NCI-H1105 (cell line): ENCODE measurements around the gene COPA.
A peak's percentile ranks its signal among the peaks of the same experiment; 100 is the strongest.

Experiments
- DNase-seq: peaks from one replicate; lab custom pipeline; 2025; lab: John Stamatoyannopoulos, UW

Gene COPA

DNA sequence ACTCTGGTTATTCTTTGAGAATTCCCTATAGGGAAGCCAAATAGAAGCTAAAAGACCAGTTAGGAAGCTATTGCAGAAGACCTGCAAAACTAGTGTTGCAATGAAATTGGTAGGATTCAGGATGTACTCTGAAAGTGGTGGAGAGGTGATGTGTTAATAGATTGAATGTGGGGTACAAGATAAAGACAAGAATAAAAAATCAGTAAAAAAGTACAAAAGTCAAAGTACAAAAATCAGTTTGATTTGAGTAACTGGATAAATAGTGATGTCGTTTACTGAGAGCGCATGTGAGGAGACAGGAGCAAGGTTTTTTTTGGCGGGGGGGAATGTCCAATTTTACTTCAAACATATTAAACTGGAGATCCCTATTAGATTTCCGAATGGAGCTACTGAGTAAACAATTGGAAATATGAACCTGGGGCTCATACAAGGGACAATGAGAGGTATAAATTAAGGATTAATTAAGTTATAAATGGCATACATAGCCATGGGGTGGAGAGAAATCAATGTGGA is 78.2 kb downstream of the COPA start:
- DNase-seq, result no peak

- peak; percentile 99 for DNase-seq
Observed at GRCh38 chr1:160261893-160262794, 80.9 kb downstream of the COPA start, which contains the start of gene DCAF8. Gene DCAF8, minus strand, starts transcription at chr1:160262549. Its CDS starts 18,541 bp downstream, at chr1:160244008.

- DNase-seq, result no peak
Observed at GRCh38 chr1:160261556-160261892, 81.5 kb downstream of the COPA start.

GRCh38 chr1:160260406-160261382 is 82.4 kb downstream of the COPA start:
- DNase-seq, result peak; percentile 8

GRCh38 chr1:160258177-160258798 is 84.8 kb downstream of the COPA start:
- DNase-seq, result no peak

GRCh38 chr1:160257411-160258015 is 85.5 kb downstream of the COPA start:
- no peak for DNase-seq

GRCh38 chr1:160256396-160257046 is 86.5 kb downstream of the COPA start:
- peak; percentile 13 for DNase-seq

DNA sequence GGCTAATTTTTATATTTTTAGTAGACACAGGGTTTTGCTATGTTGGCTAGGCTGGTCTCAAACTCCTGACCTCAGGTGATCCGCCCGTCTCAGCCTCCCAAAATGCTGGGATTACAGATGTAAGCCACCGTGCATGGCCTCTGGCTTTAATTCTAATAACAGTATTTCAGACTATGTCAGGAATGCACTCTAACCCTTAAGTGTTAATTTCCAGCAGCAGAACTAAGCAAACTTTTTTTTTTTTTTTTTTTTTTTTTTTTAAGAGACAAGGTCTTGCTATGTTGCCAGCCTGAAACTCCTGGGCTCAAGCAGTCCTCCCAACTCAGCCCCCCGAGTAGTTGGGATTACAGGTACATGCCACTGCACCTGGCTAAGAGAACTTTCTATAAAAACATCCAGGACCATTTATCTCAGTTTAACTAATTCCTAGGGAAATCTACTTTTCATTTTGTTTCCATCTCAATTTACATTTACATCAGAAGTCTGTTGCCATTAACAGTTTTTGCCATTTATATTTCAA is 87.2 kb downstream of the COPA start:
- no peak for DNase-seq

DNA sequence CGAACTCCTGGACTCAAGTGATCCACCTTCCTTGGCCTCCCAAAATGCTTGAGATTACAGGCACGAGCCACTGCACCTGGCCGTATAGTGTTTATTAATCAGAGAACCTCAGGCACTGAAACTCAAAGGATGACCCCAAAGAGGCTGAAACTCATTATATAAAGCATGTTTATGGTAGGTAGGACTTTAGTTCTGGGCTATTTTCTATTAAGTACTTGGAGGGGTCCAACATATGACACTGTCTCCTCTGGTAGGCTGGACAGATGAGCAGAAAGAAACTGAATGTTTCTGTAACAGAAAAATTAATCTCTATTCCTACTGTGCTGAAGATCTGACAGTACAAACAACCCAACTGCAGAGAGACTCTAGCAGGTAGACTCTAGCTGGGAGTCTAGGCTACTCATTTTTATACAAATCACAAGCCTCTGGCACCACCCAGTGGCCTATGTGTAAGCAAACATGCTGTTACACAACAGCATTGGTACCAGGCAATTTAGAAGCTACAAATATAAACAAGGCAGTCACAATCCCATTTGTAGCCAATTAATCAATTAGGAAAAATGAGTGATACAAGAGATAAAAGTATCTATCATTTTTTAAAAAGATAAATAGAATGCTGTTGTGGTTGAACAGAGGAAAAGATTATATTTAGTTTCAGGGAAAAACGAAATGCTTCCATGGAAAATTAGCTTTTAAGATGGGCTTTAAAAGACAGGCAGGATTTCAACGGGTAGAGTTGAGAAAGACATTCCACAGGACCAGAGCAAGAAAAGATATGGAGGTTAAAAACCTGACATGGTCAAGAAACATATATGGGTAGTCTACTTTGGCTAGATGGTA is 91.1 kb downstream of the COPA start:
- DNase-seq, result peak; percentile 60

- DNase-seq, result no peak
Observed at GRCh38 chr1:160251011-160251410, 92.0 kb downstream of the COPA start.

DNA sequence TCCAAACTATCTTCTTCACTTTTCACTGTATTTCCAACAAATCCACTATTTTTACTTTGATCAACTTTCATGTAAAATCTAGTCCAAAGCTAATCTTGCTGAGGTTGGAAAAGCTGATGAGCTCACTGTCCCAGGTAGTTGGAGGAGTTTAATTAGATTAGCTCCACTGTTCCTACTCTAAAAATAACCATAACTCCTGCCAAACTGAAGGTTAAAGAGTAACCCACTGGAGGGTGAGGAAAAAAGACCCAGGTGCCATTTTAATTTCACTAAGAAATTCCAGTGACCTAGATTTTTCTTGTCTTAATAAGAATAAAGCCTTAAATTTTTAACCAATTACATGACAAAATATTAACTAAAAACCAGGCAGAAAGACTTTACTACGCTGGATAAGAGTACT is 96.0 kb downstream of the COPA start:
- no peak for DNase-seq

DNA sequence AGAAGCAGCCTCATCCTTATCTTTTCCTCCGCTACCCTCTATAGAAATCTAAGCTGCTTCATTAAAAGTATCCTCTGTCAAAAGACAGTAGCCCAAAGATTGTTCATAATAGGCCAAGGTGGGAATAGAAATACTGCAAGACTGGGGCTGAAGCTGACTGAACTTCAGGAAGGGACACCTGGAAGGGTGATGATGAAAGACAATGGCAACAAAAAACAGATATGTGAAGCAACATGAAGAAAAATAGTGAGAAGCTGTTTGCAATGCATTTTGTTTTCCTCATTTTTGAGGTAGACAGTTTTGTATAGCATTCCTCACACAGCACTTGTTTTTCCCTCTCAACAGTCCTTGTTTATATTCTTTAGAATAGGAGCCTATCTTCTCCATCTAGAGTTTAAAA is 97.6 kb downstream of the COPA start:
- DNase-seq, result no peak

DNA sequence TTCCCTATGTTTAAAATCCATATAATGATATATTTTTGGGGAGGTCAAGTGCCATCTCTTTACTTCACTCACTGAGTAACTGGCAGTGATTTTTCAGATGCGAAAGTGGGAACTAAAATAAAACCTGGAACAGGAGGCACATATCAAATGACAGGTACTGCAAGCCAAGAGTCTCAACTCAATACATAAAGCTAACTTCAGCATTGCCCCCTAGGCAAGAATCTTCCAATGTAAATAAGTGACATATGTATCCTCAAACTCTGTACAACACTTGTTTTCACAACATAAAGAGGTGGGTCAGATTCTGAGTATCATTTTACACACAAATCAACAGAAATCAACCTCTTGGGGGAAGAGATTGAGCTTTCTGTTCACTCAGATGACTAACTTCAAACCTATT is 98.8 kb downstream of the COPA start:
- DNase-seq, result no peak

DNA sequence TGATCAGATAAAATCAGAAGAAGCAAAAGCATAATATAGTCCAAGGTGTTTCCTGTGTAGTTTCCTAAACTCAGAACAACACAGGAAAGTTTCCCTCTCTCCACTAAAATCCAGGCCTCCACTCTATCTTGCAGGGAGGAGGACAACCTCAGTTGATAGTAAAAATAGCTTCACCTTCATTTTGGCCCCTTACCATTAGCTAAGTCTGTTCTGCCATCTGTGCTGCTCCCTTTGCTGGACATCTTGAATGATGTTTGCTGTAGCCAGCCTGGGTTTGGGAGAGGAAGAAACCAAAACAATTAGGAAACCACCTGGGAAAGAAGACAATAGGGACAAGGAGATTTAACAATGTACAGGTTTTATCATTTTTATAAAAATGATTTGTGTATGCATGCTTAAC is 99.3 kb downstream of the COPA start:
- no peak for DNase-seq

GRCh38 chr1:160239582-160240299 is 103.3 kb downstream of the COPA start:
- no peak for DNase-seq
